ENCODE data around the gene HYPK.

HYPK gene

DNA sequence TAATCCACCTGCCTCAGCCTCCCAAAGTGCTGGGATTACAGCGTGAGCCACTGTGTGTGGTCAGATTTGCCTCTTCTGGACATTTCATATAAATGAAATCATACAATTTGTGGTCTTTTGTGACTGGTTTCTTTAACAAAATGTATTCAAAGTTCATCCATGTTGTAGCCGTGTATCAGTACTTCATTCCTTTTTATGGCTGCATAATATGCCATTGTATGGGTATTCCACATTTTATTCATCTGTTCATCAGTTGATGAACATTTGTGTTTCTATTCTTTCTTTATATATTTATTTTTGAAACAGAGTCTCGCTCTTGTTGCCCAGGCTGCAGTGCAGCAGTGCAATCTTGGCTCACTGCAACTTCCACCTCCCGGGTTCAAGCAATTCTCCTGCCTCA is 52.2 kb downstream of the HYPK start:
- DNase-seq (no peak), ATAC-seq (ENCODE audit: insufficient read depth, low read depth) (no peak)
- peaks cover 82% of the 10 kb centered on the region for H3K36me3 ChIP-seq (ENCODE audit: insufficient read depth, low read length)
- peaks cover 7% of the 10 kb centered on the region; the same call in 1 of the 2 replicates for H3K79me2 ChIP-seq (ENCODE audit: insufficient read depth, low read length)
- H3K27ac ChIP-seq (ENCODE audit: low read length): no peak overlapping the region
- H3K27me3 ChIP-seq (ENCODE audit: insufficient read depth, low read length, poor library complexity): no peaks in the 10 kb centered on the region
- H3K4me3 ChIP-seq (ENCODE audit: low read depth in 1 of 2, low read length in 2 of 2): no peak overlapping the region
- H3K9me3 ChIP-seq (ENCODE audit: insufficient read depth, low read length, severe bottlenecking): no peaks in the 10 kb centered on the region
- no peak overlapping the region for H2AFZ ChIP-seq (ENCODE audit: low read depth, low read length)
- H3K4me1 ChIP-seq (ENCODE audit: insufficient read depth, low read length): no peaks in the 10 kb centered on the region
- no peak for TF ChIP-seq EZH2 (IDR thresholded peaks at IDR 0.05; ENCODE audit: borderline replicate concordance, low read depth, low read length, severe bottlenecking)
- TF ChIP-seq, protein P1, sequence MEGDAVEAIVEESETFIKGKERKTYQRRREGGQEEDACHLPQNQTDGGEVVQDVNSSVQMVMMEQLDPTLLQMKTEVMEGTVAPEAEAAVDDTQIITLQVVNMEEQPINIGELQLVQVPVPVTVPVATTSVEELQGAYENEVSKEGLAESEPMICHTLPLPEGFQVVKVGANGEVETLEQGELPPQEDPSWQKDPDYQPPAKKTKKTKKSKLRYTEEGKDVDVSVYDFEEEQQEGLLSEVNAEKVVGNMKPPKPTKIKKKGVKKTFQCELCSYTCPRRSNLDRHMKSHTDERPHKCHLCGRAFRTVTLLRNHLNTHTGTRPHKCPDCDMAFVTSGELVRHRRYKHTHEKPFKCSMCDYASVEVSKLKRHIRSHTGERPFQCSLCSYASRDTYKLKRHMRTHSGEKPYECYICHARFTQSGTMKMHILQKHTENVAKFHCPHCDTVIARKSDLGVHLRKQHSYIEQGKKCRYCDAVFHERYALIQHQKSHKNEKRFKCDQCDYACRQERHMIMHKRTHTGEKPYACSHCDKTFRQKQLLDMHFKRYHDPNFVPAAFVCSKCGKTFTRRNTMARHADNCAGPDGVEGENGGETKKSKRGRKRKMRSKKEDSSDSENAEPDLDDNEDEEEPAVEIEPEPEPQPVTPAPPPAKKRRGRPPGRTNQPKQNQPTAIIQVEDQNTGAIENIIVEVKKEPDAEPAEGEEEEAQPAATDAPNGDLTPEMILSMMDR (IDR thresholded peaks at IDR 0.05; ENCODE audit: borderline replicate concordance, extremely low read depth, low read length, poor library complexity, severe bottlenecking): no peak
- no peak overlapping the region for H3K4me2 ChIP-seq (ENCODE audit: insufficient read depth, low read length)
- no peak overlapping the region for H3K9ac ChIP-seq (ENCODE audit: low read depth, low read length)
- no peaks in the 10 kb centered on the region for H4K20me1 ChIP-seq (ENCODE audit: insufficient read depth, low read length)
